Mononuclear cell (primary cell): ENCODE data around the gene CDK6. TPM values are rescaled to one million over a fixed set of nuclear protein-coding genes. Genes with fewer than 3 reads are reported as not detected.

Experiments
- H3K27me3 ChIP-seq: 2 replicates; pipeline ENCODE4 v1.6.0; 2011; ENCODE audit warnings: low read length, control low read depth; ENCODE audit not compliant: insufficient read depth
- H3K4me1 ChIP-seq: 2 replicates; pipeline ENCODE4 v1.5.1; 2011; ENCODE audit warnings: mild to moderate bottlenecking, low read length, control low read depth; ENCODE audit not compliant: insufficient read depth
- H3K4me3 ChIP-seq: 2 replicates; pipeline ENCODE4 v1.5.1; 2011; ENCODE audit warnings: mild to moderate bottlenecking, low read length, moderate library complexity
- H3K9me3 ChIP-seq: 2 replicates; pipeline ENCODE4 v1.5.1; 2011; ENCODE audit warnings: low read depth, mild to moderate bottlenecking, control low read depth, low read length
- total RNA-seq: library from RNA; depleted of rRNA; stranded (reverse); fragments of >200 nt; gene quantifications from one replicate; pipeline ENCODE4 v1.2.3, GENCODE V29; 2012

CDK6 gene
- total RNA-seq, 1 donor: 28.4 TPM

- H3K4me3 ChIP-seq: no peak overlapping the region
Observed at GRCh38 chr7:92634205-92634604, 202.2 kb downstream of the CDK6 start.

GRCh38 chr7:92633211-92633906 is 203.0 kb downstream of the CDK6 start:
- Histone ChIP-seq H3K9me3 (no peaks in the 10 kb centered on the region), H3K4me1 (peaks cover 41% of the 10 kb centered on the region), H3K4me3 (no peak overlapping the region), H3K27me3 (no peaks in the 10 kb centered on the region)

More at GRCh38 chr7:92634205-92634604, 202.2 kb downstream of the CDK6 start:
- Histone ChIP-seq H3K9me3 (no peaks in the 10 kb centered on the region), H3K4me1 (peaks cover 42% of the 10 kb centered on the region), H3K27me3 (no peaks in the 10 kb centered on the region)

- Histone ChIP-seq H3K4me3 (no peak overlapping the region), H3K4me1 (peaks cover 41% of the 10 kb centered on the region), H3K27me3 (no peaks in the 10 kb centered on the region), H3K9me3 (no peaks in the 10 kb centered on the region)
Observed at GRCh38 chr7:92632791-92633190, 203.6 kb downstream of the CDK6 start.

- Histone ChIP-seq H3K4me3 (no peak overlapping the region), H3K4me1 (peaks cover 41% of the 10 kb centered on the region), H3K9me3 (no peaks in the 10 kb centered on the region), H3K27me3 (no peaks in the 10 kb centered on the region)
Observed at GRCh38 chr7:92631850-92632487, 204.4 kb downstream of the CDK6 start.

GRCh38 chr7:92631067-92631849 is 205.1 kb downstream of the CDK6 start:
- H3K4me3 ChIP-seq: no peak overlapping the region
- peaks cover 43% of the 10 kb centered on the region for H3K4me1 ChIP-seq
- no peaks in the 10 kb centered on the region for H3K27me3 ChIP-seq
- H3K9me3 ChIP-seq: no peaks in the 10 kb centered on the region

- Histone ChIP-seq H3K4me1 (peaks cover 28% of the 10 kb centered on the region), H3K4me3 (no peak overlapping the region), H3K9me3 (no peaks in the 10 kb centered on the region), H3K27me3 (no peaks in the 10 kb centered on the region)
Observed at GRCh38 chr7:92629779-92630178, 206.6 kb downstream of the CDK6 start.

- Histone ChIP-seq H3K27me3 (no peaks in the 10 kb centered on the region), H3K4me3 (no peak overlapping the region), H3K4me1 (peaks cover 12% of the 10 kb centered on the region), H3K9me3 (no peaks in the 10 kb centered on the region)
Observed at GRCh38 chr7:92627956-92628355, 208.4 kb downstream of the CDK6 start.

GRCh38 chr7:92626281-92626809 is 210.0 kb downstream of the CDK6 start:
- Histone ChIP-seq H3K9me3 (no peaks in the 10 kb centered on the region), H3K4me1 (peaks cover 9% of the 10 kb centered on the region), H3K4me3 (no peak overlapping the region), H3K27me3 (no peaks in the 10 kb centered on the region)

GRCh38 chr7:92625617-92626016 is 210.8 kb downstream of the CDK6 start:
- Histone ChIP-seq H3K27me3 (no peaks in the 10 kb centered on the region), H3K4me3 (no peak overlapping the region), H3K9me3 (no peaks in the 10 kb centered on the region), H3K4me1 (peaks cover 12% of the 10 kb centered on the region)

- no peaks in the 10 kb centered on the region for H3K27me3 ChIP-seq
- peaks cover 12% of the 10 kb centered on the region for H3K4me1 ChIP-seq
- H3K4me3 ChIP-seq: no peak overlapping the region
- no peaks in the 10 kb centered on the region for H3K9me3 ChIP-seq
Observed at GRCh38 chr7:92624298-92624996, 211.9 kb downstream of the CDK6 start.

GRCh38 chr7:92623544-92623943 is 212.8 kb downstream of the CDK6 start:
- Histone ChIP-seq H3K9me3 (no peaks in the 10 kb centered on the region), H3K27me3 (no peaks in the 10 kb centered on the region), H3K4me3 (no peak overlapping the region), H3K4me1 (peaks cover 12% of the 10 kb centered on the region)

GRCh38 chr7:92622685-92623084 is 213.7 kb downstream of the CDK6 start:
- Histone ChIP-seq H3K4me1 (peaks cover 12% of the 10 kb centered on the region), H3K4me3 (no peak overlapping the region), H3K27me3 (no peaks in the 10 kb centered on the region), H3K9me3 (no peaks in the 10 kb centered on the region)

GRCh38 chr7:92622030-92622429 is 214.3 kb downstream of the CDK6 start:
- H3K4me1 ChIP-seq: peaks cover 12% of the 10 kb centered on the region
- no peak overlapping the region for H3K4me3 ChIP-seq
- no peaks in the 10 kb centered on the region for H3K9me3 ChIP-seq
- no peaks in the 10 kb centered on the region for H3K27me3 ChIP-seq

GRCh38 chr7:92621561-92622023 is 214.8 kb downstream of the CDK6 start:
- H3K9me3 ChIP-seq: no peaks in the 10 kb centered on the region
- H3K4me1 ChIP-seq: peaks cover 12% of the 10 kb centered on the region
- no peak overlapping the region for H3K4me3 ChIP-seq
- H3K27me3 ChIP-seq: no peaks in the 10 kb centered on the region
